GM12892 (cell line): ENCODE results near the gene SEC16B.

ENCODE experiments used
- DNase-seq: peaks from one replicate; pipeline ENCODE4 v3.0.0; 2011; ENCODE audit not compliant: insufficient read length
- FAIRE-seq: peaks from 2 replicates; lab custom pipeline; 2011; peaks lifted over from hg19 to GRCh38; lab: Jason Lieb, UNC
- POLR2A ChIP-seq: IDR thresholded peaks from 2 replicates; pipeline ENCODE4 v1.6.1; 2011; ENCODE audit warnings: low read depth, low read length, control low read depth
- POLR2AphosphoS5 ChIP-seq: IDR thresholded peaks from 2 replicates; pipeline ENCODE4 v1.6.1; 2011; ENCODE audit warnings: low read depth, low read length, control low read depth
- TAF1 ChIP-seq: IDR thresholded peaks from 2 replicates; pipeline ENCODE4 v1.6.1; 2011; ENCODE audit warnings: low read depth, mild to moderate bottlenecking, control low read depth, low read length, borderline replicate concordance

Gene SEC16B

DNA sequence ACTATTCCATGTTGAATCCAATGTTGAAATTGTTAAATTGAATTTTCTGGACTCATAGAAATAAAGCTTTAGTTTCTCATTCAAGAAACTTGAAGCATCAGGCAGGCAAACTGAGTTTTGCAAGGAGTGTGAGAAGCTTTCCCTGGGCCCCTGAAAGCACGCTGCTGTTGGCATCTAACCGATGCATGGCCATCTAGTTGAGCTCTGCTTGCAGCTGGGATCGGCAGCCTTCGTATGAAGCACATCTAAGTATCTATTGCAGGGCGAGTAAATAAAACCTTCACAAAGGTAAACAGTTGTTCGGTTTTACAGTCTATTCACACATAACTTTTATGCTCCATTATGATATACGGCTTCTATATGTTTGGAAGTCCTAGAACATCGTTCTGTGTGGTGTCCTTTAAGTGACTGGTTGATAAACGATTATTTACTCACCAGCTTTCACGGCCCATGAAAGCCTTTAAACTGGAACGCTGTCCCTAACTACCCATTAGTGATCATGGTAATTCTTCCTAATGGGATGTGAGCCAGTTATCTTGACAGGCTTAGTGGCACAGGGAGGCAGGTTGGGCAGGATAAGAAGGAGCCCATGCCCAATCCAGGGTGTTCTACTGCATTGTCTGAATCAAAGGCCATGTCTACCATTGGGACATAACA is 71.7 kb downstream of the SEC16B start:
- no peak for FAIRE-seq
- no peak for DNase-seq
- TF ChIP-seq POLR2AphosphoS5 (no peak), TAF1 (no peak), POLR2A (no peak)

DNA sequence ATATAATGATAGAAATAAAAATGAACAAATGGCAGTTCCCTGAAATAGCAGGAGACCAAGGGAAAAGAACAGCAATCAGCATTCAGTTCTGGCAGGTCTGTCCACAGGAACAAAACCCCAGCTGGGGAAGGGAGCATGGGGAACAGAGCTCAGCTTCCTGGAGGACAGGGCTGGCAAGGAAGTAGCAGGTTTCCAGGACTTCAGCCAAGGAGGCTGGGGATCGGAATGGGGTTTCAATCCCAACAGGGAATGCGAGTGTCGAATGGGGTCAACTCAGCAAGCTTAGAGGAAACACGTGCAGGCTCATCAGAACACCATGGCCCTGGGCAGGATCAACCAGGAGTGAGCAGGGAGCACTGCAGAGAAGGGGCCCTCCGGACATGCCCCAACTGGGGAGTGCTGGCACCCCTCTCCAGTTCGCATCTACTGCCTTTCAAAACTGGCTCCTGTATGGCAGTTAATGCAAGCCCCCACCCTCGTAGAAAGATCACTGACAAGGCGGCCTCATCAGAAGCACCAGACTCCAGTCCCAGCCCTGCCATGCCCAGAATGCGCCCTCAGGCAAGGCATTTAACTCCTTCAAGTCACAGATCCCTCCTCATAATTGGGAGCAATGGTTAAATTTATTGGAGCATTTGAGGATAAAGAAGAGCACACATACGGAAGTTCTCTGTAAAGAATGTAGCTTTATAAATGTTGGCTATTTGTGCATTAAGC is 72.4 kb downstream of the SEC16B start:
- TF ChIP-seq TAF1 (no peak), POLR2A (no peak), POLR2AphosphoS5 (no peak)
- no peak for DNase-seq
- no peak for FAIRE-seq
